GM11168 (cell line): ENCODE measurements around the gene PKD1L1.
"Not testable (repeated sequence)": the region's sequence is repeated elsewhere in the genome, so short reads cannot be mapped to it uniquely, and the experiment has no call there.

ENCODE experiments used
- in situ Hi-C: fragments of 300-500 bp; cut with MboI; formaldehyde crosslinking; loops from one replicate; pipeline ENCODE4 v1.12.0; 2022; ENCODE audit warnings: low sequenced_read_pairs; ENCODE audit not compliant: unreplicated experiment

PKD1L1 gene

DNA sequence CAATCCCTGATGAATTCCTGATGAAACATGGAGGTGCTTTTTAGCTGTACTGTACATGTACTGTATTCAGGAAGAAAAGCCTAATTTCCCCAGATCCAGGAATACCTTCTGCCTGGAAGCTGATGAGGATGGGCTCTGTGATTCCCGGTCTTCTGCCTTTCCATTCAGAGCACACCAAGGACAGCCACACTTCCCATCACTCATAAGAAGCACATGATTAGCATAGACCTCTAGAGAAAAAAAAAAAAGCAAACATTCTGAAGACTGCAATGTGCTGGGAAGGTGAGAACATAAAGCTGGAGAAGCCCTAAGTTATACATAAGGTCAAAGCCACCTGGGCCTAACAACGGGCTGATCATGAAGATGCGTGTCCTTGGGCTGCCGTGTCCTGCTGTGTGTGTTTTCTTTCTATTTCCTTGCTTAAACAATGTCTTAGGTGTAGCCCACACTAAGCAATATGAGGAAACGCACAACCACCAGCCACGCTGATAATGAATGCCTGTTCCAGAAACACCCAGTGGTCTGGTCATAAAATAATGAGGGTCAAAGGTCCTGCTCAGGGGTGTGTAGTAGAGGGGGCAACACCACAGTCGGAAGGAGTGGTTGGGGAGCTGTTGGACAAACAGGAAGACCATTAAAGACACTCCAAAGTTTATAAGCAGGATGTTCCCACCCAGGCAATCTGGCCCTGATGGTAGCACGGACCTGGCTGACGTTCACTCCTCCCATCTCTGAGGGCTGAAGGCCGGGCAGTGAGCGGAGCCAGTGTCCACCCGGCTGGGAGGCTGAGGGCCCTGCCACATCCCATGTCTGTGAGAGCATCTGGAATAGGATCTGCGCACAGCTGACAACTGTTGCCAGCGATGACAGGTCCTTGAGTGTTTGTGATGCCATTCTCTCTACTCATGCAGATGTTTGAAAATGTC, 7.9 kb downstream of the PKD1L1 start:
- in situ Hi-C loops = no loop called here

DNA sequence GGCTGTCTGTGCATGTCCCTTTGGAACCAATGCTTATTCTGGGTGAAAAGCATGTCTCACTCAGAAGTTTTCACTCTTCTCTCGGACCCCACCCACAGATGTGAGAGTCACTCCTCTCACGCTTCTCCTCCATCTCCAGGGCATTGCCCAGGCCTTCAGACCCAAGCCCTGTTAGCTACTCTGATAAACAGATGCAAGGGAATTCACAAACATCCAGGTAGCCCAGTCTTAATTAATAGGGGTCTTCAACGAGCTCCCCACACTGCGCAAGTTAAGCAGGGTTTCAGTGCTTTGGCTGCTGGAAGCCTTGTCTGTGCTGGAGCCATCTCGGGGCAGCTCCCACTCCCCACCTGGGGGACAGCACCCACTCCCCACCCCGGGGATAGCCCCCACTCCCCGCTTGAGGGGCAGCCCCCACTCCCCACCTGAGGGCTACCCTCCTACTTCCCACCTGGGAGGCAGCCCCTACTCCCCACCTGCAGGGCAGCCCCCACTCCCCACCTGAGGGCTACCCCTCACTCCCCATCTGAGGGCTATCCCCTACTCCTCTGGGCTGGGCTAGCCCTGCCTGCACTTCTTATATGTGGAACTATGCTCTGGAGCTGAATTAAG, 8.7 kb downstream of the PKD1L1 start:
- in situ Hi-C loops = no loop called here

DNA sequence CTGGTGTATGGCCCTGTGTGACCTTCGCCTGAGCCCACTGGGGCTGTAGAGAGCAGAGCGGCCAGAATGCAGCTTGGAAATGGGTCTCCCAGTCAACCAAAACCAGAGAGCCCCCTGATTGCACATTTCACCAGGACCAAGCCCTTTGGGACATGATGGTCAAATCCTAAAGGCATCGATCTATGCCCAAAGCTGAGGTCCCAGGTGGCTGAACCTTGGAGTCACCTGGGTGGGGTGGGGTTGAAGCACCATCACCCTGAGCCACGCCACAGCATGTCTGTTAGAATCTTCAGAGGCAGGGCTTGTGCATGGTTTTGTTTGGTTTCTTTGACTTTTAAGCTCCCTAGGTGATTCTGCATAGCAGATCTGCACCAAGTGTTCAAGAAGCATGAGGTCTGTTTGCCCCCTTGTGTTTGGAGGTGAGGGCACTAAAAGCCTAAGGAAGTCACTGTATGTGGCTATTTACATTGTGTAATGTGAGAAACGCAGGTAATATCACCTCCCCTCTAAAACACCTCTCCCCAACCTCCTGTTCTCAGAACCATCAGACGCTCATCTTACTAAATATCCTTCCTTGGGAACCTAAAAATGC, 9.6 kb downstream of the PKD1L1 start:
- in situ Hi-C loops = no loop called here

DNA sequence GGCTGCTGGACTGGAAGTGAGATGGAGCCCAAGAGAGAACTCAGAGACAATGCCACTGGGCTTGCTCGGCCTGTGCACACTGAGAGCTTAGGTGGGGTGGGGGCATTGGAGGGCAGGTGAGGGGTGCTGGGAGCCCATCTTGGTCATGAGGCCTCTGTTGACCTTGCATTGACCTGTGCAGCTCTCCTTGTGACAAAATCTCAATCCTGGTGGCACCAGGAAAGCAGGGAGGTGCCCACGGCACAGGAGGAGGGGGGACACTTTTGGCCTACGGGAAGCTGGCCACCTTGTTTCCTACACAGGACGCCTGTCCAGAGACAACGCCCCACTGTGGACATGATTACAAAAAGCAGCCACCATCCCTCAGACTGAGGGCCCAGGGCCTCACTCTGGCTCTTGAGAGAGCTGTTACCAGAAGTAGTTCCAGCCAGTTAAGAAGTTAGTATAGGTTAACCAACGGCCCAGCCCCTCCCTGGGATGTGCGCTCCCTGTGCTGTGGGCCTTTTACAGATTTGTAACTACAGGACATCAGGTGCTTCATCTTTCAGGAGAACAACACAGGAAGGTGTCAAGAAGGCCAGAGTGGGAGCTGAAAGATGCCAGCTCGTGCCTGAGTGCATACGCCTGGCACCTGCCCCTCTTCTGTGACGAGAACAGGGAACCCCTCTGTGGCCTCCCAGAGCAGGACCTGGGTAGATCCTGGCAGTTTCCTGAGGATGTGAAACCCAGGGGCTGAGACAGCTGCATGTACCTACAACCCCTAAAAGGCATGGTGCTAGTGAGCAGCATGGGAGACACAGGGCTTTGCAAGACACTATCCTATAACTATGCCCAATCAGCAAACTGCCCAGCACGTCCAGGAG, 10.3 kb downstream of the PKD1L1 start:
- in situ Hi-C loops = no loop called here

DNA sequence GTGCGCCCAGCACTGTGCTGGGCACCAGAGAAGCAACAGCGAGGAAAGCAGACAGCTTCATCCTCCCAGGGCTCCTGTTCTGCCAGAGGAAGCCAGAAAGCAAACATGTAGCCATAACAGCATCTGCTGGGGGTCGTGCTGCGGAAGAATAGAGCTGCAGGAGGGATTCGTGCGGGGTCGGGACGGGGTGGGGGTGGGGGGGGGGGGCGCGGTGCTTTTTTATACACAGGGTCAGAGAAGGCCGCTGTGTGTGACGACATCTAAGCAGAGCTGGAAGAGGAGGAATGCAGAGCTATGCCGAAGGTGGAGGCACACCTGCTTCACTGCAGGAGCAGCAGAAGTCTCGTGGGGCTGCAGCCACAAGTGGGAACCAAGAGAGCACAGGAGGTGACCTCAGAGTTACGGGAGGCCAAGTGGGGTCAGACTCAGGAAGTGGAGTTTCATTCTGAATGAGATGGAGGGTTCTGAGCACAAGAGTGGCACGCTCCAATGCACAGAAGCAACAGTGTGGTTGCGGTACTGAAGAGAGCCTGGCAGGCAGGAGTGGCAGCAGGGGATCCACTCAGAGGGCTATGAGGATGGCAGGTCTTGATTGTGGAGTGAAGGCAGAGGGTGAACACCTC, 11.1 kb downstream of the PKD1L1 start:
- in situ Hi-C loops = no loop called here

DNA sequence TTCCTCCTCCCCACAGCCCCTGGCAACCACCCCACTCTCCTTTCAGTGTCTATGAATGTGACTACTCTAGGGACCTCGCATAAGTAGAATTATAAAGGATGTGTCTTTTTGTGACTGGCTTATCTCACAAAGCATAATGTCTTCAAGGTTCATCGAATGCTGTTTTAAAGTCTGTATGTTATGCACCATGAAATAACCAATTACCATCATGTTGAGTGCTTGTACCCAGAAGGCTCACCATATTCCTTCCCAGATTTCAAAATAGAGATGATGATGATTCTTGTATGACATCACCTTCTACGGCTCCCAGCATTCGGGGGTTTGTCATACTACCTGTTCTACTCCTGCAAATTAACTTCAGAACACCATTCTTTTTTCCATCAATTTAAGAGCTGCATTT, 11.9 kb downstream of the PKD1L1 start:
- in situ Hi-C loops = no loop called here

DNA sequence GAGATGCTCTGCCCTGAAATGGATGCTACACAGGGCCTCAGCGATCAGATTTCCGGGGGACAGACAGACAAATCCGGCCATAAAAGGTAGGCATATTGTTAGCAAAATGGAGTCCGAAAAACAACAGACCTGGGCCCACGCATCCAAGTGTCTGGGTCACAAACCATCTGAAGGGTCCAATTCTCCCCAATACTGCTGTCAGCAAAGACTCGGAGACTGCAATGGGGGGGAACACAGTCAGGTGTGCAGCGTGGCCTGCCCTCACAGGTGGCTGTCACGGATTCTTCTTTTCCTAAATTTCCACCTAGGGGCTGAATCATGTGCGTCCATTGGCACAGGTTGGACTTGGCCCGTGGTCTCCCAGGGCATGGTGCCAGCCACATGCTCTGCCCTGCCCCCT, 12.9 kb downstream of the PKD1L1 start:
- in situ Hi-C loops = no loop called here

DNA sequence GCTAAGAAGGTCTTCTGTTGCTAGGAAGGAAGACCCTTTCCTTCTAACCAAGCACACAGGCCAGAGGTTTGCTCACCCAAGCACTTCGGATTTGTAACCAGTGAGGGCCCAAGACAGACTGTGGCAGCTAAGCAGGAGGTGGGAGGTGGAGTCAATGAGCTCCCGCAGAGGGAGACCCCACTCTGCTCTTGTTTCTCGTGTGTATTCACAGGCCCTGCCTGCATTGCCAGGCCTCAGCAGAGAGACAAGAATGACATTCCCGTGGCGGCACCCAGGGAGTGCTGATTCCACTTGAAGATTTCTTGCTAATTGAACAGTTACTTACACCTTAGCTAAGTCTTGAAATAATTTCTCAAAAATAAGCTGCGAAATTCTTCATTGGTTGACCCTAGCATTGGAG, 13.4 kb downstream of the PKD1L1 start:
- in situ Hi-C loops = no loop called here

DNA sequence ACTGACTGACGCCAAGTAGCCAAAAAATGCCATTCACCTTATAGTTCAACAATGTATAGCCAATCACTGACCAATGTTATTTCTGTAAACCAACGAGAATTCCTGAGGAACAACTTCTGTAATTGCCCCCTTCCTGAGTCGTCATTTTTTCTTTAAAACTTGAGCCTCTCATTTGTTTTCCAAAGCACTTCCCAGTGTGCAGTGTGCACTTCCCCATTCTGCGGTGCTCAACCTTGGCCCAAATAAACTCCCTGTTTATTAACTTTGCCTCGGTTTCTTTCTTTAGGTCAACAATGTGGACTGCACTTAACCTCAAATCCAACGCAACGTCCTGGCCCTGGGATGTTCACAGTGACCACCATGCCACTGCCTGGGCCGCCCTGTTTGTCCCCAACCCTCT, 15.1 kb downstream of the PKD1L1 start:
- in situ Hi-C loops = no loop called here

DNA sequence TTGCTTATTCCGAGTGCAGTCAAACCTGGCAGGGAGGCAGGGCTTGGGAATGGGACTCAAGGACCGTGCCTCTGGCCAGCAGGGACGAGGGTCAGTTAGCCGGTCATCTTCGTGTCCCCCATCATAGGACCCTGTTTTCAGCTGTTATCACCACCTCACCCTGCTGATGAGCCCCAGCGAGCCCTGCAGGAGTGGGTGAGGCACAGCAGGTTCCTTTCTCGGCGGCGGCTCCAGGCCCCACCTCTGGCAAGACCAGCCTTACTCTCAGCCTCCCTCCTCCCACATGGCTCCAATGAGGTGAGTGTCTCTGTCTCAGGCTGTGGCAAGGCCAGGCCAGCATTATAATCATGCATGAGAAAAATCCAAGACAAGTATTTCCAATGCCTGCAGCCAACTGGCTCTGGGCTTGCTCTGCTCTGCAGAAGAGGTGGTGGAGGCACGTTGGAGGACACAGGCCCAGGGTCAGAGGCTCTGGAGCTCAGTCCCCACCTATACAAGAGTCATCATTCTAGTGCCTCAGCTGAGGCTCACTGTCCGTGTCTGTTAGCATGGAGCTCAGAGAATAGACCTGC, 15.7 kb downstream of the PKD1L1 start:
- in situ Hi-C loops = no loop called here

DNA sequence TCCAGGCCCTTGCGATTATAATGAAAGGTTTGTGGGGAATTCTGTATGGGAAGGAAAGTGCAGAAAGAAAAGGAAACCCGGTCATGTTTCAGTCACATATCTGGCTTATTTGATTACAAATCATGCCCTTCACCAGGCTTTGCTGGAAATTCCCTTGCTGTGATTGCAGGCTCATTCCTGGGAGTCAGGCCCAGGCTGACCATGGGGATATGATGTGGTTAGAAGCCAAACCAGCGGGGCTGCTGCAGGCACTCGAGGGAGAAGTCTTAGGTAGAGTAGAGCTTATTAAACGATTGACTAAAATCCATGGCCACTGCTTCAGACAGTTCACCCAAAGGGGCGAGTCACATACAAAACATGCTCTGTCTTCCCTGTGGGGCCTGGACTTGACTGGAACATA, 16.2 kb downstream of the PKD1L1 start:
- in situ Hi-C loops = no loop called here

DNA sequence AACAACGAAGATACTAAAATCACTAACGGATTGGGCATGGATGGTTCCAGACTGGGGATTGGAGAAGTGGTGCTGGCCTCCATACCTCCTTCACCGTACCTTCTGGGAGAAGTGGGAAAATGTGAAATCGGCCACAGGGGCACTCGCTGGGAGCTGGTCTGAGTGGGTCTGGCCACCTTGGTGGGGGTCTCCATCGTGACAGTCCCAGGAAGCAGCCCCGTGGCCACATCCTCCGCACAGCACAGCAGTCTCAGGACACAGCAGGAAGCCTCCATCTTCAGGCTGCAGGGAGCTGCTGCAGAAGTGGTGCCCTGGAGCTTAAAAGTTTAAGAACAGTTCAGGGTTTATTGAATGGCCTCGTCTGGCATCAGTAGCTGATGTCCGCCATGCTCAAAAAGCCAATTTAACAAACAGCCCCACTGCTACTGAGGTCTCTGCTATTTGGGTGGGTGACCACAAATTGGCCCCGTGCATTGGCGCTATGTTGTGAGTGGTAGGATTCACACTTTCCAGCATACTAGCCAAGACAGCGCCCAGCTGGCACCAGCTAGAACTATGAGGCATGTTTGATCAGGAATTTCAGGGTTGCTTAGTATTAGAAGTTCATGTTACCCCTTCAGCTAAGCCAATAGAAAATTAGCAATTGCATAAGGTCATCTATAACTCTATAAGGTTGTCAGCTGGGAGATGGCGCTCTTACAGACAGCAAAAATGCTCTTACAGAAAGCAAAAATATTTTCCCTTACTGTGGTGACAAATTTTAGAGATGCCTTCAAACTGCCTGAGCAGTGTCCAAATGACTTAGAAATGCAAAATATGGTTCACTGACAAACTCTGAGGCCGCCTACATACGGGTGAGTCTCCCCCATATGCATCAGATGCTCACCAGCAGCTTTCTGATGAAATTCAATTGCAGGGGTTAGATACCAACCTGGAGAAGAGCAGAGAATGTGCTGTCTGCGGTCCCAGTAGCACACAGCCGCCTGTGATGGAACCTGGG, 17.0 kb downstream of the PKD1L1 start:
- in situ Hi-C loops = no loop called here

DNA sequence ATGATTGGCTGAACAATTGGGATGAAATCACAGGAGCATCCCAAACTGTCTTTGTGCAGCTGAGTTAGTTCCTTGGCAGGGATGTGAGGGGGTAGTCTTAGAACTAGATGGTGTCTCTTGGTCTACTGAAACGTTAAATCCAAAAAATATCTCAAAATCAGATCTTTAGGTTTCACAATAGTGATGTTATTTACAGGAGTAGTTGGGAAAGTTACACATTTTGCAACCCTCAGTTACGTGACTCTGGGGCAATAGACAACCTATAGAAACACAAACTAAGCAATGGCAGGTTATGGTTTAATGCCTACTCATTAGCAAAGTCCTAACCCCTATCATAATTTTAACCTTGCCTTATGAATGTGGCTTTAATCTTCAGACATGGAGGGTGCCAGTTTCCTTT, 24.0 kb downstream of the PKD1L1 start:
- in situ Hi-C loops = no loop called here

DNA sequence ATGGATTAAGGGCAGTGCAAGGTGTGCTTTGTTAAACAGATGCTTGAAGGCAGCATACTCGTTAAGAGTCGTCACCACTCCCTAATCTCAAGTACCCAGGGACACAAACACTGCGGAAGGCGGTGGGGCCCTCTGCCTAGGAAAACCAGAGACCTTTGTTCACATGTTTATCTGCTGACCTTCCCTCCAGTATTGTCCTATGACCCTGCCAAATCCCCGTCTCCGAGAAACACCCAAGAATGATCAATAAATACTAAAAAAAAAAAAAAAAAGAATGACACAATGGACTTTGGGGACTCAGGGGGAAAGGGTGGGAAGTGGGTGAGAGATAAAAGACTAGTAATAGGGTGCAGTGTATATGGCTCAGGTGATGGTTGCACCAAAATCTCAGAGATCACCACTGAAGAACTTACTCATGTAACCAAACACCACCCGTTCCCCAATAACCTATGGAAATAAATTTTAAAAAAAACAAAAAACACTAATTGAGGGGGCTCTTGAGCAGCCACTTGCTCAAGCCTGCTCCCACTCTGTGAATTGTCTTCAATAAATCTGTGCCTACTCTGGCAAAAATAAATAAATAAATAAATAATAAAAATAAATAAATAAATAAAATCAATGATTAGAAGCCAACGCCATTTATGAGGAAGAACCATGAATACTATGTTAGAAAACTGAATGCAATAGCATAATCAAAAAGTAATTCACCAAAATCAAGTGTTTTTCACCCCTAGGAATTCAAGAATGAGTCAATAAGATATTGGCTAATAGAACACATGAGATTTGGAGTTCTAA, 25.0 kb downstream of the PKD1L1 start:
- in situ Hi-C loops = not testable (repeated sequence)

DNA sequence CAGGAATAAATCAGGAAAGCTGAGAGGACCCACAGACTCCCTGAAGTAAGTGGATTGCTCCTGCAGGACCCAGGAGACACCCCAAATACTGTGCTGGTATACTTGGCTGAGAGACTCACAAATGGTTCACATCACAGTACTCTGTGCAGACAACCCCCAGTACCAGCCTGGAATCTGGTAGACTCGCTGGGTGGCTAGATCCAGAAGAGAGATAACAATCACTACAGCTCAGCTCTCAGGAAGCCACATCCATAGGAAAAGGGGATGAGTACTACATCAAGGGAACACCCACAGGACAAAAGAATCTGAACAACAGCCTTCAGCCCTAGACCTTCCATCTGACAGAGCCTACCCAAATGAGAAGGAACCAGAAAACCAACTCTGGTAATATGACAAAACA, 31.8 kb downstream of the PKD1L1 start:
- in situ Hi-C loops = not testable (repeated sequence)

DNA sequence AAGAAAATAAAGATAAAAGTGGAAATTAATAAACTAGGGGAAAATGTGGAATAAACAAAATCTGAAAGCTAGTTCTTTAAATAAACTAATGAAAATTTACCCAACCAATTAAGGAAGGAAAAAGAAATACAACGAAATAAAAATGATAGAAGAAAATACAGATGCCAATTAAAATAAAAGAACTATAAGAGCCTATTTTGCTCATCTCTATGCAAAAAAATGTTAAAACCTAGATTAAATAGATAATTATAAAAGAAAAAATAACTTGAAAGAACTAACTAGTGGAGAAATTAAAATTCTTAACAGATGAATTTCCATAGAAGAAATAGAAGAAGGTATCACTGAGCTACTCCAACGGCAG, 32.7 kb downstream of the PKD1L1 start:
- in situ Hi-C loops = no loop called here

DNA sequence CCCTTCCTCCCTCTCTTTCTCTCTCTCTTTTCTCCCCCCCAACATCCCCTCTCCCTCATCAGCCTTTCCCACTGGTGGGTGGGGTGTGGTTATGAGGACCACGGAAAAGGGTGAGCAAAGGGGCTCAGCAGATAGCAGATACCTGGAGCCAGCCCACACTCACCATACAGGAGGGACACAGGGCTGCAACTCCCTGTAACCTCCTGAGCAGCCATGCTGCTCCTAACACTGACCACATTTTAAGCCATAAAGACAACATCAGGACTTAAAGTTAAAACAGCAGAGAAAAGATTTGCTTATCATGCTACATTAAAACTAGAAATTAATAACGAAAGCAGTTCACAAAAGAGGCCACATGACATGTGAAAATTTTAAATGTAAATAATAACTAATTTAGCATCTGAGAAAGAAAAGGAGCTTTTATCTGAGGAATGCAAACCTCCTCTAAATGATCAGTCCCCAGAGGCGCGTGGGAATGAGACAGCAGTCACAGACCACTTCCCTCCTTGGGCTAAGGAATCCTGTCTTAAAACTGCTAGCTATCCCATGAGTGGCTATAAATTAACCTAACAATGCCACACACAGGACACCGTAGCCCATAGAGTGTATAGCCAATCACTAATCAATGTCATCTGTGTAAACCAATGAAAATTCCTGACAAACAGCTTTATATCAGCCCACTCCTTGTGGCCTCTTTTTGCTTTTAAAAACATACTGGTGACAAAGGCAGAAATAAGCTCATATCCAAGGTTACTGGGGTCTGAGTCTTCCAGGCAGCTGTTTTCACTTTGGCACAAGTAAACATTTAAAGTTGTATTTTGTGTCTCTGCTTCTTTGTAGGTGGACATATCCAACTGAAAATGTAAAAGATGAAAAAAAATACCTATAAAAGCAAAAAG, 33.3 kb downstream of the PKD1L1 start:
- in situ Hi-C loops = no loop called here
